Neural cell (in vitro differentiated cells): ENCODE data around the gene RND3. TPM values are rescaled to one million over a fixed set of nuclear protein-coding genes. Genes with fewer than 3 reads are reported as not detected.

Experiments used
- H2AFZ ChIP-seq: fragments of 200-600, 300-800 bp; sonication (generic), shearing (Covaris generic); 2 replicates; pipeline ENCODE4 v1.6.0; 2014; ENCODE audit warnings: low read depth, mild to moderate bottlenecking, antibody characterized with exemption, low read length, moderate library complexity
- H3F3A ChIP-seq: fragments of 200-600 bp; shearing (Covaris generic); 2 replicates; pipeline ENCODE4 v1.6.1; 2016; ENCODE audit warnings: mild to moderate bottlenecking, moderate library complexity, mixed read lengths, antibody characterized with exemption, low read length; ENCODE audit not compliant: insufficient read depth, poor library complexity, severe bottlenecking
- H3K27ac ChIP-seq: fragments of 200-600, 300-800 bp; sonication (generic), shearing (Covaris generic); 2 replicates; pipeline ENCODE4 v1.5.1; 2014; ENCODE audit warnings: mild to moderate bottlenecking, low read length, moderate library complexity
- H3K27me3 ChIP-seq: fragments of 300-800, 200-600 bp; sonication (generic), shearing (Covaris generic); 2 replicates; pipeline ENCODE4 v1.6.0; 2014; ENCODE audit warnings: mild to moderate bottlenecking, low read depth, low read length, moderate library complexity; ENCODE audit not compliant: insufficient read depth
- H3K36me3 ChIP-seq: fragments of 300-800, 200-600 bp; sonication (generic), shearing (Covaris generic); 2 replicates; pipeline ENCODE4 v1.5.1; 2014; ENCODE audit warnings: mild to moderate bottlenecking, antibody characterized with exemption, low read length, moderate library complexity; ENCODE audit not compliant: insufficient read depth
- H3K4me2 ChIP-seq: fragments of 300-800, 200-600 bp; sonication (generic), shearing (Covaris generic); 2 replicates; pipeline ENCODE4 v1.6.0; 2014; ENCODE audit warnings: mild to moderate bottlenecking, low read length
- H3K4me3 ChIP-seq: fragments of 300-800, 200-600 bp; sonication (generic), shearing (Covaris generic); 2 replicates; pipeline ENCODE4 v1.5.1; 2014; ENCODE audit warnings: mild to moderate bottlenecking, low read length, moderate library complexity
- H3K79me2 ChIP-seq: fragments of 200-600 bp; shearing (Covaris generic); replicated peaks from 2 replicates; pipeline ENCODE4 v1.6.0; 2014; ENCODE audit warnings: mild to moderate bottlenecking, low read length, moderate library complexity; ENCODE audit not compliant: insufficient read depth
- H3K9ac ChIP-seq: fragments of 300-800, 200-600 bp; sonication (generic), shearing (Covaris generic); 2 replicates; pipeline ENCODE4 v1.6.1; 2016; ENCODE audit warnings: mild to moderate bottlenecking, low read length, mixed read lengths
- H3K9me2 ChIP-seq: fragments of 200-600 bp; shearing (Covaris generic); 2 replicates; pipeline ENCODE4 v1.6.1; 2016; ENCODE audit warnings: mild to moderate bottlenecking, low read length, mixed read lengths; ENCODE audit not compliant: insufficient read depth
- H3K9me3 ChIP-seq: fragments of 200-600, 300-800 bp; sonication (generic), shearing (Covaris generic); 2 replicates; pipeline ENCODE4 v1.6.1; 2016; ENCODE audit warnings: mild to moderate bottlenecking, mixed run types, low read length, moderate library complexity, mixed read lengths
- H4K20me1 ChIP-seq: fragments of 200-600 bp; shearing (Covaris generic); 2 replicates; pipeline ENCODE4 v1.6.1; 2016; ENCODE audit warnings: mild to moderate bottlenecking, mixed run types; ENCODE audit not compliant: insufficient read depth
- CTCF ChIP-seq: fragments of 450-650 bp; IDR thresholded peaks from 2 replicates; pipeline ENCODE4 v1.5.1; 2014; ENCODE audit warnings: antibody characterized with exemption, mild to moderate bottlenecking, moderate library complexity; ENCODE audit not compliant: poor library complexity, severe bottlenecking
- EP300 ChIP-seq: fragments of 450-650 bp; conservative IDR thresholded peaks from 2 replicates; pipeline ENCODE4 v1.6.1; 2014; ENCODE audit warnings: antibody characterized with exemption, mild to moderate bottlenecking, moderate library complexity; ENCODE audit not compliant: poor library complexity, severe bottlenecking
- EZH2 ChIP-seq: fragments of 200-600, 300-800 bp; shearing (Covaris generic), sonication (generic); IDR thresholded peaks from 2 replicates; pipeline ENCODE4 v1.6.1; 2014; ENCODE audit warnings: antibody characterized with exemption, low read length, borderline replicate concordance, mild to moderate bottlenecking; ENCODE audit not compliant: insufficient read depth, poor library complexity, severe bottlenecking
- POLR2AphosphoS5 ChIP-seq: IDR thresholded peaks from 2 replicates; pipeline ENCODE4 v1.6.1; 2012
- REST ChIP-seq: IDR thresholded peaks from 2 replicates; pipeline ENCODE4 v1.6.1; 2012; ENCODE audit warnings: borderline replicate concordance
- TAF1 ChIP-seq: IDR thresholded peaks from 2 replicates; pipeline ENCODE4 v1.6.1; 2012; ENCODE audit warnings: low read depth
- polyA plus RNA-seq: library from polyadenylated mRNA; depleted of rRNA; stranded (reverse); fragments of >200 nt; gene quantifications from 2 replicates; pipeline ENCODE4 v1.2.3, GENCODE V29; 2014

The RND3 gene
- polyA plus RNA-seq, 1 donor from 2014 or later, result 143 TPM

- Histone ChIP-seq H3K9me2 (no peaks in the 10 kb centered on the region), H3F3A (no peaks in the 10 kb centered on the region), H3K27ac (no peak overlapping the region), H3K79me2 (no peaks in the 10 kb centered on the region), H2AFZ (no peak overlapping the region), H3K36me3 (no peaks in the 10 kb centered on the region), H3K27me3 (no peaks in the 10 kb centered on the region), H3K4me3 (no peak overlapping the region), H3K9ac (no peak overlapping the region), H3K4me2 (no peak overlapping the region), H3K9me3 (no peaks in the 10 kb centered on the region), H4K20me1 (no peaks in the 10 kb centered on the region)
- no peak for TF ChIP-seq REST
- TF ChIP-seq TAF1, result no peak
- no peak for TF ChIP-seq EZH2
- TF ChIP-seq EP300, result no peak
- no peak for TF ChIP-seq CTCF
These were observed 49.4 kb downstream of the RND3 start for GRCh38 chr2:150438041-150438440.

GRCh38 chr2:150432312-150432625 lies 55.2 kb downstream of the RND3 start:
- Histone ChIP-seq H3K9me2 (no peaks in the 10 kb centered on the region), H3K36me3 (no peaks in the 10 kb centered on the region), H2AFZ (no peak overlapping the region), H3K9ac (no peak overlapping the region), H3K79me2 (no peaks in the 10 kb centered on the region), H4K20me1 (no peaks in the 10 kb centered on the region), H3K9me3 (no peaks in the 10 kb centered on the region), H3K4me2 (no peak overlapping the region), H3K4me3 (no peak overlapping the region), H3K27me3 (no peaks in the 10 kb centered on the region), H3F3A (no peaks in the 10 kb centered on the region), H3K27ac (no peak overlapping the region)
- no peak for TF ChIP-seq POLR2AphosphoS5
- no peak for TF ChIP-seq REST
